H54 (cell line): ENCODE results near the gene ABLIM3.

Experiments
- DNase-seq: peaks from one replicate; pipeline ENCODE4 v3.0.0; 2011; ENCODE audit warnings: low spot score, mixed read lengths; ENCODE audit not compliant: insufficient read length
- FAIRE-seq: peaks from 3 replicates; lab custom pipeline; 2011; peaks lifted over from hg19 to GRCh38; lab: Jason Lieb, UNC
- POLR2A ChIP-seq: IDR thresholded peaks from 2 replicates; pipeline ENCODE4 v1.6.1; 2011; ENCODE audit warnings: low read depth, mild to moderate bottlenecking, low read length

Gene ABLIM3

DNA sequence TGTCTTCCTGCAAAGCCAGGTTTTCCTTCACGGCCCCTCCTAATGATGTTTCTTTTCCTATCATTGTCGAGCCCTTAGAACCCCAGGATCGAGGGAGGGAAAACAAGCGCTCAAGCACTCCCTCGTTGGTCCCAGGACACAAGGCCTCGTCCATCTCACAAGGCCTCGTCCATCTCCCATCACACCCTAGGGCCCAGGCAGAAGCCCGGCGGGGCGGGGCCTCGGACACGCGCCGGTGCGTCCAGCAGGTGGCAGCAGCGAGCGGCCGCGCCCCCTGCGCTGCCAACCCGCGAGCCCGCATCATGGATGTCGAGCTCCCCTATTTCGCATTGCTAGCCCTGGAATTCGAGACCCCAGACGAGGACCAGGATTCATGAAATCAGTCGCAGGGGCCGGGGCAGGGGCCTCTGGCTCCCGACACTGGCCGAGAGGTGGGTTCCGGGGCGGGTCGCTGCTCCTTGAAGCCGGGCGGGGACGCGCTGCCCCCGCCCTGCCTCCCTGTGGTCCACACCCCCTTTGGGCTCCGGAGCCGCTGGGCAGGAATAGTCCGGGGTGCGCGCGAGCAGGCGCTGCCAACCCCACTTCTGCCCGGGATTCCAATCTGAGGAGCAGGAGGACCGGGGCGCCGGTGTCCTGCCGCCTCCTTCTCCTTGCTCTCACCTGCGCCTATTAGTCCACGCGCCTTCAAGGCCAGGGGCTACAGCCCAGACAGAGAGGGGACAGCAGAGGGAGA, at the start of gene ABLIM3:
ABLIM3 (plus strand) TSS at position 270 of the 733 bp plus-strand sequence. CDS start 603 bp downstream, outside the sequence.
- FAIRE-seq (no peak), DNase-seq (peak; percentile 77)
- TF ChIP-seq POLR2A: no peak; the same call in 1 of the 2 replicates

- FAIRE-seq (no peak), DNase-seq (no peak)
- TF ChIP-seq POLR2A: no peak
These were observed 47.7 kb upstream of the ABLIM3 start for GRCh38 chr5:149093625-149094024.

- no peak for FAIRE-seq
- no peak for TF ChIP-seq POLR2A
- DNase-seq: no peak
These were observed 46.3 kb upstream of the ABLIM3 start for GRCh38 chr5:149094996-149095395.

GRCh38 chr5:149099920-149100319, 41.4 kb upstream of the ABLIM3 start:
- FAIRE-seq: no peak
- DNase-seq: no peak
- no peak for TF ChIP-seq POLR2A

DNA sequence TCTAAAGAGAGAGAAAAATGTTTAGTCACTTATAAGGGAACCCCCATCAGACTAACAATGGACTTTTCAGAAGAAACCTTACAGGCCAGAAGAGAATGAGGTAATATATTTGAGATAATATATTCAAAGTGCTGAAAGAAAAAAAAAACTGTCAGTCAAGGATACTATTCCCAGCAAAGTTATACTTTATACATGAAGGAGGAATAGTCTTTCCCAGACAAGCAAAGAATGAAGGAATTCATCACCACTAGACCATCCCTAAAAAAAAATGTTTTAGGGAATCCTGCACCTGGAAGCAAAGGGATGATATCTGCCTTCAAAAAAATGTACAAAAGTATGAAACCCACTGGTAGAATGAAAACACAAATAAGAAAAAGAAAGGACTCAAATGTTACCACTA, 41.0 kb upstream of the ABLIM3 start:
- no peak for FAIRE-seq
- DNase-seq: no peak
- no peak for TF ChIP-seq POLR2A

DNA sequence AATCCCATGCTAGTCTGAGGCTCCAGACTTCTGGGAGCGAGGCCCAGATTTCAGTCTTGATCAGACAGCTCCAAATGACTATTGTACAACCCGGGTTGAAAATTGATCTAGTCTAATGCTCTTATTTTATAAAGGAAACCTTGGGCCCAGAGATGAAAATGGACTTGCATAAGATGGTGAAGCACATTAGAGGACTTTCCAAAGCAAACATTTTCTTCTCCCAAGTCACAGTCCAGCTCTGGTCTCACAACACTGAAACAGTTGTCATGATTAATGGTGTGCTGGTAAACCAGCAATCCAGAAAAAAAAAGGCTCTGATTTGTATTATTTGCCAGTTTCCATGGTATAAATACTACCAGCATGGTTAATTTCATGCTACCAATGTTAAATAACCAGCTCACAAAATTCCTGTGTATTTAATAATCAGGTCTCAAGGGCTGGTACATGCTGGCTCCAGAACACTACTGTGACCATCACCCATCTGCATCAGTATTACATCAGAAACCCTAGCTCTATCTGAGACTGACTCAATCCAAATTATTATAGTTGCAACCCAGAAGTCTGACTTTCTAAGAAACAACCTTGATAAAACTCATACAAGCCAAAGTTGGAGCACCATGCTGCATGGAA, 32.5 kb upstream of the ABLIM3 start:
- FAIRE-seq (no peak), DNase-seq (no peak)
- TF ChIP-seq POLR2A: no peak

- no peak for FAIRE-seq
- no peak for TF ChIP-seq POLR2A
- DNase-seq: no peak
These were observed 30.9 kb upstream of the ABLIM3 start for GRCh38 chr5:149110406-149110805.

GRCh38 chr5:149113669-149114068, 27.6 kb upstream of the ABLIM3 start:
- TF ChIP-seq POLR2A: no peak
- DNase-seq: no peak
- FAIRE-seq: no peak

- peak; percentile 38 for DNase-seq
- TF ChIP-seq POLR2A: no peak
- FAIRE-seq: peak; percentile 97
These were observed 26.6 kb upstream of the ABLIM3 start for GRCh38 chr5:149114403-149115312.

DNA sequence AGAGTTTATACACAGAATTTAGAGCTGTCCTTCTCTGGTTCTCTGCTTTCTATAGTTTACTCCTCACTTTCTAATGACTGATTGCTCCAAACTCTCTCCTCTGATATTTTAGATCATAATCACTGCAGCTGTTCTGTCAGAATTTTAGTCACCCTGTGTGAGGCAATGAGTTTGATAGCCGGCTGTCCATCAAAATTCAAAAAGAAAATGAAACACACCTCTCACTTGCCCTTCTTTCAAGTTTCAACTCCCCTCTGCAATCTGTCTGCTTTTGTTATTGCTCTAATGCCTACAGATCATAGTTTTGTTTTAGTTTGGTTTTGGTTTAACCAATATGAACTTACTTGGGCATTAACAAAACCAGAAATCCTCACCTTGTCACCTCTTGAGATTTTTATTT, 23.3 kb upstream of the ABLIM3 start:
- TF ChIP-seq POLR2A: no peak
- DNase-seq (no peak), FAIRE-seq (no peak)

- FAIRE-seq: no peak
These were observed 22.8 kb upstream of the ABLIM3 start for GRCh38 chr5:149118463-149118862.

GRCh38 chr5:149121145-149121544, 20.1 kb upstream of the ABLIM3 start:
- TF ChIP-seq POLR2A: no peak
- no peak for DNase-seq
- no peak for FAIRE-seq

More at GRCh38 chr5:149118463-149118862, 22.8 kb upstream of the ABLIM3 start:
- DNase-seq: no peak
- no peak for TF ChIP-seq POLR2A

GRCh38 chr5:149123211-149123610, 18.1 kb upstream of the ABLIM3 start:
- FAIRE-seq: no peak
- no peak for TF ChIP-seq POLR2A
- no peak for DNase-seq

DNA sequence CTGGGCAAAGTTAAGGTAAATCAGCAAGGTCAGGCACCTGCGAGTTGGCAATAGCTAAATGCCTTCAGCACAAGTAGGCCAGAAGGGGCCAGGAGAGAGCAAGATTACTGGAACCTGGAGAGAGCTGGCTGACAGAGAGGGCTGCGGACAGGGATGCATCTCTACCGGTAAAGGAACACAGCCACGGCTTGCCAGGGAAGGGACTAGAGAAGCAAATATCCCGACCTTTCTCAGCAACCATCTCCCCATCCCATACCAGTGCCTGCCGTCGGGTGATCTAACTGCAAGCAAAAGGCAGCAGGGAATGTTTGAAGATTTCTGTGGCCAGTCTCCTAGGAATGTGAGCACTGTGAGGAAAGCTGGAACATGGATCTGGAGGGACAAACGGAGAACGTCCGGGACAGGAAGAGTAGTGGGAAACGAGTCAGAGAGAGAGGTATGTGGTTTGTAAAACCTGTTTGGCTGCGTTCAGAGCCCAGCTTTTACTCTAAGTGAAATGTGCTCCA, 15.9 kb upstream of the ABLIM3 start:
- DNase-seq: no peak
- TF ChIP-seq POLR2A: no peak
- FAIRE-seq: no peak

- DNase-seq: no peak
- no peak for TF ChIP-seq POLR2A
- FAIRE-seq: no peak
These were observed 14.4 kb upstream of the ABLIM3 start for GRCh38 chr5:149126906-149127305.
